EH (cell line): ENCODE results near the gene CRB2.

Source experiments
- DNase-seq: peaks from one replicate; pipeline ENCODE4 v3.0.0-alpha.2; 2015; ENCODE audit warnings: low read depth

The CRB2 gene

DNA sequence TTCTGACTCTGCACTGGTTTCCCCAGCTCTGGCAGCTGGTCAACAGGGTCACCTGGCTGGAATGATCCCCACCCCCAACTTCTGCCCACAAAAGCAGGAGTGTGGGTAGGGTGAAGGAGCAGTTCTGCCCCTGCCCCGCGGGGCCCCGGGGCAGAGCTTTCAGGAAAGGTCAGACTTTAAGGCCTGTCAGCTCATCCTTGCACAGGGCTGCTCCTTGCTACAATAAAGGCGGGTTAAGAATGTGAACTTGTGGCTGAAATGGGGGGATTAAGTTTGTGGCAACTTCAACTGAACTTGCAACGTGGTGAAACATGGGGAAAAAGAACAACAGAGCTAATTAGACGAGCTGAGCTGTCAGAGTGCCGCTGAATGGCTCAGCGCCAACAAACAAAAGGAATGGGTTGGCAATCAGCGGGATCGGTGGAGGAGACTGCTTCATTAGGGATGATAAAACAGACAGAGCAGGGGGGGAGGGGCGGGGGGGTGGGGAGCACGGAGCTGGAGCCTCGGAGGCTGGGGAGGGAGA is 50.8 kb downstream of the CRB2 start:
- DNase-seq = no peak

DNA sequence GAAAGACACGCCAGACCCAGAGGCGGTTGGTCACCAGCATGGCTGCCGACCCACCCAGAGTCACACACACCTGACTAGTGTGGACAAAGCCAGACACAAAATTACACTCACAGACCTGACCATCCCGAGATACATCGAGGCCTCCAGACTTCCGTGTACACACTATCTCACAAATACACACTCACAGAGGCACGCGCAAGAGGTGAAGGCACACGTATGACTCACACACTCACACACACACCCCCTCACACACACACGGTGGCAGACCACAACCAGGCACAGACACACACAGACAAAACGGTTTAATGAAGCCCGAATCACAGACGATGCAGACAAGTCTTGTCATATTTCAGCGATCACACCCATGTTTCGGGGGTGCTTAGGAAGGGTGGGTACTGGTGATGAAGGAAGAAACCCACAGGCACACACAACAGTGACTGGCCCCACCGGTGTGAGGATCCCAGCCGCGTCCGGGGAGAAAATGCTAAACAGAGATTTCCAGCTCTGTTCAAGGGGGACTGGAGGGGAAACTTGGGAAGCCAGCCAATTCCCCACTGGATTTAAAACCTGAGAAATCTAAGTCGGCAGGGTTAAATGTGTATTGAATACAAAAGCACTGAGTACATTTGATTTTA is 51.3 kb downstream of the CRB2 start:
- no peak for DNase-seq

GRCh38 chr9:123408313-123409262 is 52.6 kb downstream of the CRB2 start:
- DNase-seq = no peak

DNA sequence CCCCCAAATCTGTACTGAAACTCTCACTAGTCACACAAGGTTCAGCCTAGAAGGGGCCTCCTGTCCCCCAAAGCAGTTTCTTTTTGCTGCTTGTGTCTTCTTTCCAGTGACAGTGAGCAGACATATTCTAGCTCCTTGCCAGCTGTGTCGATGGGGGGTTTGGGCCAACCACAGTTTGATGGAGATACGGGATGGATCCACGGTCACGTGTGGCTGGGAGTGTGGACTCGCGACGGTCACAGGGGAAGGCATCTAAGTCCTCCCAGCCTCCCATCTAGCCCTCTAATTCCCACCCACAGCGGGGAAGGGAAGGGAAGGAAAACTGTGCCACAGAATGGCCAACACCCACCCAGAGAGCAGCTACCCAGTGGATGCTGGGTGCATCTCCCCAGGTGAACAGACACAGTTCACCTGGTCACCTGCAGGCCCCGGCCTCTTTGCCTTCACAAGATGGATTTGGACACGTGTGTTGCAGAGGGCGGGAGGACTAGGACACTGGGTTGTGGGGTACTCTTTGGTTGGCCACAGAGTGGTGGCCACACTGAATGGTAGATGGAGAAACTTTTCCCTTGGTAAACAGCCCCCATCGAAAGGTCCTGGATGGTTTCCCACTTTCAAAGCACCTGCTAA is 54.4 kb downstream of the CRB2 start:
- no peak for DNase-seq

- DNase-seq = no peak
Measured at GRCh38 chr9:123411191-123411590, 55.2 kb downstream of the CRB2 start.

GRCh38 chr9:123411636-123412035 is 55.6 kb downstream of the CRB2 start:
- DNase-seq = no peak

GRCh38 chr9:123412171-123412820 is 56.3 kb downstream of the CRB2 start:
- DNase-seq = no peak

GRCh38 chr9:123414204-123414603 is 58.2 kb downstream of the CRB2 start:
- DNase-seq = no peak

- DNase-seq = no peak
Measured at GRCh38 chr9:123414936-123415930, 59.2 kb downstream of the CRB2 start.

DNA sequence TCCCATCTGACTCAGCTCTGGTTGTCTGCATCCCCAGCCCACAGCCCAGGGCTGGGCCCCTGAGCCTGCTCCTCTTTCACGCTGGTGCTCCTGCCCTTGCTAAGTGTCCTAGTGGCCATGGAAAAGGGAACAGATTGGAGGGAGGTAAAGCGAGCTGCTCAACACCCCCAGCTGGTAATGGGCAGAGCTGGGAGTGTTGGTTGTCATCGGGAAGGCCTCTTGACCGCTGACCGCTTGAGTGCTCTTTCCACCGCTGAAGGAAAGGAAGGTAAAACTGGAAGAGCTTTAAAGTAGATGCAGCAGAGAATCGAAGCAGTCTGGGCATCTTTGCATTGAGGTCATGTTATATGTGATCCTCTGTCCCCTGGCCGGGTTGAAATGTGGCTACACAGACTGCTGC is 60.2 kb downstream of the CRB2 start:
- DNase-seq = no peak

- no peak for DNase-seq
Measured at GRCh38 chr9:123417289-123418051, 61.5 kb downstream of the CRB2 start.

GRCh38 chr9:123418052-123418430 is 62.0 kb downstream of the CRB2 start:
- DNase-seq = no peak

- no peak for DNase-seq
Measured at GRCh38 chr9:123418506-123418905, 62.5 kb downstream of the CRB2 start.

DNA sequence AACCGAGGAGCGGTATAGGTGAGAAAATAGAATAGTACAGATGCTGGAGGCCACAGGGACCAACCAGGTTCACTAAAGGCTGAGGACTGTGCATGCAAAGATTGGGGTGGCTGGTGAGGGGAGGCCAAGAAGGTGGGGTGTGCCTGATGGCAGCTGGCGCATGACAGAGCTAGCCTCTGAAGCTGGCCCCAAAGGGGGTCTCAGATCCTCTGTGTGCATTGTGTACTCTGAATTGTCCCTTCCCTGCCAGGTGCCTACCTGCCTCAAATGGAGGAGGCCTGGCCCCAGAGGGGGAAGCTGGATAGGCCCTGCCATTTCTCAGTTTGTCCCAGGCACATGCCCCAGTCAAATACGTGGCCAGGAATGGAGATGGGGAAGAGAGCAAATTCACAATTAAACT is 63.1 kb downstream of the CRB2 start:
- DNase-seq = no peak

GRCh38 chr9:123419721-123420591 is 64.0 kb downstream of the CRB2 start:
- no peak for DNase-seq

DNA sequence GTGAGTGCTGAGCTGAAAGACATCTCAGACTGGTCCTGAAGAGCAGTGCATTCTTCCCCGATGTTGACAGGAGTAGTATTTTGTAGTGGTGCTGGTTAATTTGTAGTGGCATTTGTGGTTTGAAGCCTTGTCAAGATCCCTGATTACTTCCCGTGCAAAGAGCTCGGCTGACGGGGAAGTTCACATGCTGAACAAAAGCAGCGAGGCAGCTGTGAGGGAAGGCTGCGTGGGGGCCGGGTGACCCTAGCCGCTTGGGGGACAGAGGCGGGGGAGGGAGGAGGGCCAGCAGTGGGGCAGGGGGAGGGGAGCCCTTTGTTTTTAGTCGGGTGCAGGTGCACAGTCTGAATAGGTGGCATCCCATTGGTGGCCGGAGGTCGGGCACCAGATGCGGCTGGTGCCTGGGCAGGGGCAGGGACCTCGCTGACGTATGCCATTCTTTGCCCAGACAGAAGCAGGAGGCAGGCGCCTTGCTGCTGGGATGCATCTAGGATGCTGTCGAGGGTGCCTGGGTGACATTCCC is 64.7 kb downstream of the CRB2 start:
- DNase-seq = no peak

- no peak for DNase-seq
Measured at GRCh38 chr9:123421186-123421585, 65.2 kb downstream of the CRB2 start.

DNA sequence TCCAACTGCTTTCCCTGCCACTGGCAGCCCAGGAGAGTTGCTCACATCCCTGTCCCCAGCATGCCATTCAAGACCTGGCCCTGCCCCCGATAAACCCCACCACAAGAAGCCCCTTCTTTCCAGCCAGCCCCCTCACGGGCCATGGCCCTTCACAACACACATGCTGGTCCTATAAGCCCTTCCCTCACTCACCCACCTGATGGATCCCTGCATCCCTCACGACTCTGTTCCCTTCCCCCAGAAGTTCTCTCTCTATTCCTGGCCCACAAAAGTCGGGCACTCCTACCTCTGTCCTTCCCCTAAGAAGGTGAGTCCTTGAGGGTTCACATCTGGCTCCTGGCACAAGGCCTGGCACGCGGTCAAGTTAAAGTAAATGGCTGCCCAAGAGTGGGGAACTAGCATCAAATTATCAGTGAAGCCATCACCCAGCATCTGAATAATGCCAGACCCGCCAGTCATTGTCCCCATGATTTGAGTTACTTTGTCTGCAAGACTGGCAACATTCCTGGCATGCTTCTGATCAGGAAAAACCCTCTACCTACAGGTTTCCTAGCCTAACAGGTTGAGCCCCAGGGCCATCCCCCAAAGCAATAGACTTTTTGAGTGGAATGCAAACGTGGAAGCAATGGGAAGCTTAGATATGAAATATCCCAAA is 65.9 kb downstream of the CRB2 start:
- no peak for DNase-seq
